ENCODE measurements around the gene TCEA2. TPM values are rescaled to one million over a fixed set of nuclear protein-coding genes. Genes with fewer than 3 reads are reported as not detected.

The TCEA2 gene
- total and polyA plus RNA-seq, 2 of the 13 experiments (the other 11 are each of a cell fraction or from before 2014, with no cell fraction given): 28.1 to 33.7 TPM

DNA sequence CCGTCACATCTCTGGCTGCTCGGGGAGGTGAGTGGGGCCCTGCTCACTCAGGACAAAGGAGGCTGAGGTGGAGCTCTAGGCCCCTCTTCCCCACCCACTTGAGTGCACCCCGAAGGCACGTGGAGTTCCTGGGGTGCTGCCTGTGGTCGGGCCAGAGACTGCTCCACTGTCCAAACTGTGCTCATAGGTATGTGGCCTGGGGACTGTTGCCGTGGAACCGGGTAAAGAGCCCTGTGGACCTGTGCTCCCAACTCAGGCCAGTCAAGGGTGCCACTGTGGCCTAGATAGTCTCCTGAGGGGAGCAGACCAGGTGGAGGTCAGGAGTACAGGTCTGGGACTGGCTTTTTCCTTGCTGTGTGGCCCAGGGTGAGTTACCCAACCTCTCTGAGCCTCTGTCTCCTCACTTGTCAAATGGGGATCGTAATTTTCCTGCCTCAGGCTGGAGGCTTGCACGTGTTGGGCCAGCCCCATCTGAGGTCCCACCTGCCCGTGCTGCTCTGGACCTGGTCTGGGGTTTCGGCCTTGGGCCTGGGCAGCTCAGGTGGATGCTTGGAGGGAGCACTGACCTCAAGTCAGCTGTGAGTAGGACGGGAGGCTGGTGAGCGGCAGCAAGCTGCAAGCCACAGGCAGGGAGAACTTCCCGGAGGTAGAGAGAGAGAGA, 56.8 kb downstream of the TCEA2 start (continued):
- TF ChIP-seq, protein P1, sequence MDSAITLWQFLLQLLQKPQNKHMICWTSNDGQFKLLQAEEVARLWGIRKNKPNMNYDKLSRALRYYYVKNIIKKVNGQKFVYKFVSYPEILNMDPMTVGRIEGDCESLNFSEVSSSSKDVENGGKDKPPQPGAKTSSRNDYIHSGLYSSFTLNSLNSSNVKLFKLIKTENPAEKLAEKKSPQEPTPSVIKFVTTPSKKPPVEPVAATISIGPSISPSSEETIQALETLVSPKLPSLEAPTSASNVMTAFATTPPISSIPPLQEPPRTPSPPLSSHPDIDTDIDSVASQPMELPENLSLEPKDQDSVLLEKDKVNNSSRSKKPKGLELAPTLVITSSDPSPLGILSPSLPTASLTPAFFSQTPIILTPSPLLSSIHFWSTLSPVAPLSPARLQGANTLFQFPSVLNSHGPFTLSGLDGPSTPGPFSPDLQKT (CRISPR knock-in tag; IDR thresholded peaks at IDR 0.05; ENCODE audit: borderline replicate concordance): no peak
- TF ChIP-seq MED1 (CRISPR knock-in tag; IDR thresholded peaks at IDR 0.05): no peak
- no peak for TF ChIP-seq ZNF550 (CRISPR knock-in tag; IDR thresholded peaks at IDR 0.05; ENCODE audit: borderline replicate concordance)
- no peak for TF ChIP-seq ZNF570 (CRISPR knock-in tag; IDR thresholded peaks at IDR 0.05; ENCODE audit: borderline replicate concordance)
- TF ChIP-seq ZMYM3 (CRISPR knock-in tag; IDR thresholded peaks at IDR 0.05): peak; percentile 90
- 0 out of 2 replicates have a peak, but pooled peaks have one; percentile 68 for TF ChIP-seq ZNF598 (CRISPR knock-in tag; IDR thresholded peaks at IDR 0.05; ENCODE audit: borderline replicate concordance)
- no peak for TF ChIP-seq EZH2 (conservative IDR thresholded peaks at IDR 0.05; ENCODE audit: low read depth, low read length)
- TF ChIP-seq HDAC1 (CRISPR knock-in tag; IDR thresholded peaks at IDR 0.05): 0 out of 2 replicates have a peak, but pooled peaks have one; percentile 10
- TF ChIP-seq ZNF766 (CRISPR knock-in tag; IDR thresholded peaks at IDR 0.05; ENCODE audit: borderline replicate concordance): no peak
- TF ChIP-seq POLR2AphosphoS2 (IDR thresholded peaks at IDR 0.05; ENCODE audit: low read depth, low read length): no peak
- TF ChIP-seq RBM39 (IDR thresholded peaks at IDR 0.05; ENCODE audit: low read depth, low read length, poor library complexity, severe bottlenecking): no peak
- TF ChIP-seq, protein P2, sequence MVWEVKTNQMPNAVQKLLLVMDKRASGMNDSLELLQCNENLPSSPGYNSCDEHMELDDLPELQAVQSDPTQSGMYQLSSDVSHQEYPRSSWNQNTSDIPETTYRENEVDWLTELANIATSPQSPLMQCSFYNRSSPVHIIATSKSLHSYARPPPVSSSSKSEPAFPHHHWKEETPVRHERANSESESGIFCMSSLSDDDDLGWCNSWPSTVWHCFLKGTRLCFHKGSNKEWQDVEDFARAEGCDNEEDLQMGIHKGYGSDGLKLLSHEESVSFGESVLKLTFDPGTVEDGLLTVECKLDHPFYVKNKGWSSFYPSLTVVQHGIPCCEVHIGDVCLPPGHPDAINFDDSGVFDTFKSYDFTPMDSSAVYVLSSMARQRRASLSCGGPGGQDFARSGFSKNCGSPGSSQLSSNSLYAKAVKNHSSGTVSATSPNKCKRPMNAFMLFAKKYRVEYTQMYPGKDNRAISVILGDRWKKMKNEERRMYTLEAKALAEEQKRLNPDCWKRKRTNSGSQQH (CRISPR knock-in tag; IDR thresholded peaks at IDR 0.05; ENCODE audit: low read depth): no peak; the same call in 1 of the 2 replicates
- no peak for TF ChIP-seq ZNF562 (CRISPR knock-in tag; IDR thresholded peaks at IDR 0.05; ENCODE audit: borderline replicate concordance)
- no peak for TF ChIP-seq PHB2 (IDR thresholded peaks at IDR 0.05; ENCODE audit: partially characterized antibody)
- TF ChIP-seq, protein P3, sequence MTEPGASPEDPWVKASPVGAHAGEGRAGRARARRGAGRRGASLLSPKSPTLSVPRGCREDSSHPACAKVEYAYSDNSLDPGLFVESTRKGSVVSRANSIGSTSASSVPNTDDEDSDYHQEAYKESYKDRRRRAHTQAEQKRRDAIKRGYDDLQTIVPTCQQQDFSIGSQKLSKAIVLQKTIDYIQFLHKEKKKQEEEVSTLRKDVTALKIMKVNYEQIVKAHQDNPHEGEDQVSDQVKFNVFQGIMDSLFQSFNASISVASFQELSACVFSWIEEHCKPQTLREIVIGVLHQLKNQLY (CRISPR knock-in tag; IDR thresholded peaks at IDR 0.05): no peak
- no peak for TF ChIP-seq ONECUT2 (CRISPR knock-in tag; IDR thresholded peaks at IDR 0.05)
- TF ChIP-seq CENPT (CRISPR knock-in tag; IDR thresholded peaks at IDR 0.05; ENCODE audit: low read depth): no peak
- TF ChIP-seq SP140L (CRISPR knock-in tag; IDR thresholded peaks at IDR 0.05; ENCODE audit: borderline replicate concordance): no peak
- no peak for TF ChIP-seq NR2C2 (CRISPR knock-in tag; IDR thresholded peaks at IDR 0.05; ENCODE audit: borderline replicate concordance)
- TF ChIP-seq, protein P4, sequence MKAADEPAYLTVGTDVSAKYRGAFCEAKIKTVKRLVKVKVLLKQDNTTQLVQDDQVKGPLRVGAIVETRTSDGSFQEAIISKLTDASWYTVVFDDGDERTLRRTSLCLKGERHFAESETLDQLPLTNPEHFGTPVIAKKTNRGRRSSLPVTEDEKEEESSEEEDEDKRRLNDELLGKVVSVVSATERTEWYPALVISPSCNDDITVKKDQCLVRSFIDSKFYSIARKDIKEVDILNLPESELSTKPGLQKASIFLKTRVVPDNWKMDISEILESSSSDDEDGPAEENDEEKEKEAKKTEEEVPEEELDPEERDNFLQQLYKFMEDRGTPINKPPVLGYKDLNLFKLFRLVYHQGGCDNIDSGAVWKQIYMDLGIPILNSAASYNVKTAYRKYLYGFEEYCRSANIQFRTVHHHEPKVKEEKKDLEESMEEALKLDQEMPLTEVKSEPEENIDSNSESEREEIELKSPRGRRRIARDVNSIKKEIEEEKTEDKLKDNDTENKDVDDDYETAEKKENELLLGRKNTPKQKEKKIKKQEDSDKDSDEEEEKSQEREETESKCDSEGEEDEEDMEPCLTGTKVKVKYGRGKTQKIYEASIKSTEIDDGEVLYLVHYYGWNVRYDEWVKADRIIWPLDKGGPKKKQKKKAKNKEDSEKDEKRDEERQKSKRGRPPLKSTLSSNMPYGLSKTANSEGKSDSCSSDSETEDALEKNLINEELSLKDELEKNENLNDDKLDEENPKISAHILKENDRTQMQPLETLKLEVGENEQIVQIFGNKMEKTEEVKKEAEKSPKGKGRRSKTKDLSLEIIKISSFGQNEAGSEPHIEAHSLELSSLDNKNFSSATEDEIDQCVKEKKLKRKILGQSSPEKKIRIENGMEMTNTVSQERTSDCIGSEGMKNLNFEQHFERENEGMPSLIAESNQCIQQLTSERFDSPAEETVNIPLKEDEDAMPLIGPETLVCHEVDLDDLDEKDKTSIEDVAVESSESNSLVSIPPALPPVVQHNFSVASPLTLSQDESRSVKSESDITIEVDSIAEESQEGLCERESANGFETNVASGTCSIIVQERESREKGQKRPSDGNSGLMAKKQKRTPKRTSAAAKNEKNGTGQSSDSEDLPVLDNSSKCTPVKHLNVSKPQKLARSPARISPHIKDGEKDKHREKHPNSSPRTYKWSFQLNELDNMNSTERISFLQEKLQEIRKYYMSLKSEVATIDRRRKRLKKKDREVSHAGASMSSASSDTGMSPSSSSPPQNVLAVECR (CRISPR knock-in tag; IDR thresholded peaks at IDR 0.05; ENCODE audit: borderline replicate concordance): no peak; the same call in 1 of the 2 replicates
- 0 out of 2 replicates have a peak, but pooled peaks have one; percentile 12 for TF ChIP-seq KDM5B (CRISPR knock-in tag; IDR thresholded peaks at IDR 0.05; ENCODE audit: borderline replicate concordance)
- TF ChIP-seq NFE2L2 (IDR thresholded peaks at IDR 0.05; ENCODE audit: low read length): no peak
